Pancreas (tissue), 10 donors: ENCODE data around the gene UBE2D2. TPM values are rescaled to one million over a fixed set of nuclear protein-coding genes. Genes with fewer than 3 reads are reported as not detected.

Experiments
- ATAC-seq, 4 donors: fragments of 200-7000 bp; cut with Tn5 transposase; one replicate each; pipeline versions ENCODE4 v1.8.0 to v1.9.1; 2020; ENCODE audit warnings: mild to moderate bottlenecking in 4 of 4, moderate library complexity in 4 of 4
- DNase-seq, 6 donors: peaks; one replicate each; pipeline ENCODE4 v3.0.0-alpha.2; 2020
- FAIRE-seq: peaks from 2 replicates; lab custom pipeline; 2012; peaks lifted over from hg19 to GRCh38; lab: Jason Lieb, UNC
- H3K27ac ChIP-seq, 4 donors: fragments of 200-600 bp; sonication (generic); 1 replicate in 3 of 4; 2 replicates in 1 of 4; pipeline versions ENCODE4 v1.5.0 to v1.8.0; 2020
- H3K27me3 ChIP-seq, 4 donors: fragments of 200-600 bp; one replicate each; pipeline ENCODE4 v1.8.0; 2021
- H3K36me3 ChIP-seq, 3 donors: fragments of 200-600 bp; sonication (generic) in 1 of 3; one replicate each; pipeline versions ENCODE4 v1.5.0 to v1.8.0; 2020 to 2021
- H3K4me1 ChIP-seq, 3 donors: fragments of 200-600 bp; one replicate each; pipeline ENCODE4 v1.8.0; 2021
- H3K4me3 ChIP-seq, 4 donors: fragments of 200-600 bp; sonication (generic) in 2 of 4; one replicate each; pipeline versions ENCODE4 v1.5.0 to v1.8.0; 2020 to 2021
- H3K9me3 ChIP-seq, 4 donors: fragments of 200-600 bp; one replicate each; pipeline ENCODE4 v1.8.0; 2021
- WGBS, 2 donors: extraction: QIAGEN DNeasy Blood & Tissue Kit; methylation state at CpG; one replicate each; pipeline ENCODE4 v1.1.7; 2013; 5-methylcytosine and 5-hydroxymethylcytosine counted together
- intact Hi-C, 3 donors: fragments of 100-400 bp; cut with DNase I; formaldehyde crosslinking; loops; one replicate each; pipeline versions ENCODE4 v1.11.1 to v1.14.2; 2022
- polyA plus RNA-seq, 2 donors: library from polyadenylated mRNA; stranded (reverse); fragments of 200-250 nt; gene quantifications; one replicate each; pipeline ENCODE4 v1.2.3, GENCODE V29; 2013
- total RNA-seq, 6 donors: library from RNA; stranded (reverse); fragmentation: NEBNext Ultra II Directional in 4 of 6; extraction: Animal tissue kit (Norgen Biotek cat#: 25700) in 4 of 6; gene quantifications; one replicate each; pipeline versions ENCODE4 v1.2.1 to v1.2.4, GENCODE V29; 2021 to 2023
- TF ChIP-seq, protein P1 (sequence below), 4 donors: fragments of 200-600 bp; sonication (generic) in 3 of 4; IDR thresholded peaks; one replicate each; pipeline versions ENCODE4 v1.5.0 to v1.8.0; 2021; ENCODE audit warnings: antibody characterized with exemption in 4 of 4
- donor health status: healthy with polysubstance abuse.
- donor health status: DM: no; HTN: no; CAD: no; lungs with moderate emphysema.
- donor health status: DM: no; HTN: no; CAD: no.
- donor health status: control.
- donor health status: control.
- donor health status: Bipolar disorder and iron deficiency.
- donor health status: DM: yes; HTN: yes; CAD: no.
- donor health status: DM: no; HTN: no; CAD: no.
- donor health status: DM: no; HTN: no; CAD: no.
- donor health status: DM: yes; HTN: yes; CAD: no.

Gene UBE2D2
- total and polyA plus RNA-seq, 8 donors = 36.5 to 59.3 (median 46.5) TPM

GRCh38 chr5:139642213-139642612 lies 81.1 kb downstream of the UBE2D2 start:
- H3K36me3 ChIP-seq = no peaks in the 10 kb centered on the region
- TF ChIP-seq, protein P1, sequence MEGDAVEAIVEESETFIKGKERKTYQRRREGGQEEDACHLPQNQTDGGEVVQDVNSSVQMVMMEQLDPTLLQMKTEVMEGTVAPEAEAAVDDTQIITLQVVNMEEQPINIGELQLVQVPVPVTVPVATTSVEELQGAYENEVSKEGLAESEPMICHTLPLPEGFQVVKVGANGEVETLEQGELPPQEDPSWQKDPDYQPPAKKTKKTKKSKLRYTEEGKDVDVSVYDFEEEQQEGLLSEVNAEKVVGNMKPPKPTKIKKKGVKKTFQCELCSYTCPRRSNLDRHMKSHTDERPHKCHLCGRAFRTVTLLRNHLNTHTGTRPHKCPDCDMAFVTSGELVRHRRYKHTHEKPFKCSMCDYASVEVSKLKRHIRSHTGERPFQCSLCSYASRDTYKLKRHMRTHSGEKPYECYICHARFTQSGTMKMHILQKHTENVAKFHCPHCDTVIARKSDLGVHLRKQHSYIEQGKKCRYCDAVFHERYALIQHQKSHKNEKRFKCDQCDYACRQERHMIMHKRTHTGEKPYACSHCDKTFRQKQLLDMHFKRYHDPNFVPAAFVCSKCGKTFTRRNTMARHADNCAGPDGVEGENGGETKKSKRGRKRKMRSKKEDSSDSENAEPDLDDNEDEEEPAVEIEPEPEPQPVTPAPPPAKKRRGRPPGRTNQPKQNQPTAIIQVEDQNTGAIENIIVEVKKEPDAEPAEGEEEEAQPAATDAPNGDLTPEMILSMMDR (IDR thresholded peaks at IDR 0.05) = no peak
- intact Hi-C loops = no loop called here
- no peaks in the 10 kb centered on the region for H3K27me3 ChIP-seq
- no peak overlapping the region for H3K4me3 ChIP-seq
- WGBS, 2 donors = 54 to 55% methylated on average over 7 of the region's 7 CpGs
- peaks cover 41 to 53% (median 46%) of the 10 kb centered on the region in 3 donors for H3K4me1 ChIP-seq
- H3K9me3 ChIP-seq = no peaks in the 10 kb centered on the region
- DNase-seq (peak in 1 of 6 donors; percentile 10), ATAC-seq (no peak), FAIRE-seq (no peak)
- peak overlapping the region in 2 of 4 donors; percentile 60 to 92 for H3K27ac ChIP-seq

DNA sequence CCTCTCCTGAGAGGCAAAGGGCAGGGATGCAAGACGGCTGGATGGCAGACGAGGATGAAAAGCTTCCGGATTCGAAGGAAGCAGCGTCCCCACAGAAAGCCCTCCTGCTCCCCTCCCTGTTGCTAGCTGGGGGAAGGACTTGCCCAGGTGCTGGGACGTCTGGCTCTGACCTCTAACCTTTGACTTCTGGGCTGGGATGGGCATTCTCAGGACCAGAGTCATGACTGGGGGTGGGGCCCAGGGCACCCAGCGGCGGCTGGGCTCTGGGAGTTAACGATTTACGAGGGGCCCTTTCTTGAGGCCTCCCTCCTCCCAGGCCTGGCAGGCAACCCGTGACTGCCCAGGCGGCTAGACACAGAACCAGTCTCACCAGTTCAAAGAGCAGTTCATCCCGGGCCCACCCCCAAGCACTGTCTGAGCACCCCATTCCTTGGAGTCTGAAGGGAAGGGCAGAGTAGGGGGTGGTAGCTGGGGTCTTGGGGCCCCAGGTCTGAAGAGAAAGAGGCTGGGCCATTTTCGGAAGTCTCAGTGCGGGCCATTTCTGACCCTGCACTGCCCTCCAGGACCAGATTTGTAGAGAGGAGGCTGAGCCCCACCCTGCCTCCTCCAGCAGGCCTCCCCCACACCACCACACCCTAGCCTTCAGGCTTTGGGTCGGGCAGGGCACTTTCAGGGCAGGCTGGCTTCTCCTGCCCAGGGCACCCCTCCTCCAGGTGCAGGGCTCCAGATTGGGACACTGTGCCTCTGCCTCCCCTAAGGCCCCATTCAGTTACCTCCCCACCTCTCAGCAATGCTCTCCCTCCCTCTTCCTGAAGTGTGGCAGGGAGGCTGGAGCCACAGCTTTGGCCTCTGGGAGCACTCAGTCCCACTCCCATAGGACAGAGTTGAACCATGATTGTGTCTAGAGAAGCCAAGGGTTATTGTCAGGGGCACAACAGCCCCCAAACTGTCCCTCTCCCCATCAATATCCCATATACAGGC lies 82.0 kb downstream of the UBE2D2 start:
- H3K4me3 ChIP-seq = no peak overlapping the region
- FAIRE-seq = no peak
- WGBS, 2 donors = 13 to 17% methylated on average over 16 of the region's 16 CpGs
- H3K36me3 ChIP-seq = no peaks in the 10 kb centered on the region
- intact Hi-C loops = no loop called here
- peaks cover 41 to 57% (median 46%) of the 10 kb centered on the region in 3 donors for H3K4me1 ChIP-seq
- H3K27me3 ChIP-seq = no peaks in the 10 kb centered on the region
- ATAC-seq = peak; percentile 36 to 71 (median 63)
- peak; percentile 76 to 90 (median 84) for DNase-seq
- peak overlapping the region; percentile 60 to 92 (median 81) for H3K27ac ChIP-seq
- TF ChIP-seq, protein P1 (IDR thresholded peaks at IDR 0.05) = no peak
- no peaks in the 10 kb centered on the region for H3K9me3 ChIP-seq

DNA sequence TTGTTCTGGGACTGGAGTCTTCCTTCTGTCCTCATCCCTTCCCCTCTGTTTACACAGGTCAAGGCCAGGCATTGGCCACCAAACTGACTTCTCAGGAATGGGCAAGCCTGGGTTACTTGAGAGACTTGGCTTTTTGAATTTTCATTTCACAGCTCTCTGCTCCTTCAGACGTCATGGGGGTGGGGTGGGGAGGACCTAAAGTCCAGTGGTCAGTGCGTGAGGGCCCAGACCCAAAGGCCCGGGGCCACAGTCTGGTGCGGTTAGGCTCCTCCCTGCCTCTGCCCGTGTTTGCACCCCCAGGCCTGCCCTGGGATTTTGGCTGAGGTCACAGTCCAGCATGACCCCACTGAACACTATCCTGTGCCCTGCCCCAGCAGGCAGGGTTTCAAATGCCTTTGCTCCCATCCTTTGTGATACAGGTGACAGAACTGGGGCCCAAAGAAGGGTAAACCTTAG lies 82.9 kb downstream of the UBE2D2 start:
- Histone ChIP-seq H3K4me3 (no peak overlapping the region), H3K9me3 (no peaks in the 10 kb centered on the region), H3K36me3 (no peaks in the 10 kb centered on the region), H3K27me3 (no peaks in the 10 kb centered on the region), H3K4me1 (peaks cover 35 to 50% (median 39%) of the 10 kb centered on the region in 3 donors), H3K27ac (peak overlapping the region; percentile 60 to 92 (median 81))
- FAIRE-seq (no peak), ATAC-seq (no peak), DNase-seq (peak in 5 of 6 donors; percentile 12 to 70 (median 31))
- WGBS, 2 donors = 47 to 50% methylated on average over 5 of the region's 5 CpGs
- TF ChIP-seq, protein P1 (IDR thresholded peaks at IDR 0.05) = no peak
- intact Hi-C loops = no loop called here

DNA sequence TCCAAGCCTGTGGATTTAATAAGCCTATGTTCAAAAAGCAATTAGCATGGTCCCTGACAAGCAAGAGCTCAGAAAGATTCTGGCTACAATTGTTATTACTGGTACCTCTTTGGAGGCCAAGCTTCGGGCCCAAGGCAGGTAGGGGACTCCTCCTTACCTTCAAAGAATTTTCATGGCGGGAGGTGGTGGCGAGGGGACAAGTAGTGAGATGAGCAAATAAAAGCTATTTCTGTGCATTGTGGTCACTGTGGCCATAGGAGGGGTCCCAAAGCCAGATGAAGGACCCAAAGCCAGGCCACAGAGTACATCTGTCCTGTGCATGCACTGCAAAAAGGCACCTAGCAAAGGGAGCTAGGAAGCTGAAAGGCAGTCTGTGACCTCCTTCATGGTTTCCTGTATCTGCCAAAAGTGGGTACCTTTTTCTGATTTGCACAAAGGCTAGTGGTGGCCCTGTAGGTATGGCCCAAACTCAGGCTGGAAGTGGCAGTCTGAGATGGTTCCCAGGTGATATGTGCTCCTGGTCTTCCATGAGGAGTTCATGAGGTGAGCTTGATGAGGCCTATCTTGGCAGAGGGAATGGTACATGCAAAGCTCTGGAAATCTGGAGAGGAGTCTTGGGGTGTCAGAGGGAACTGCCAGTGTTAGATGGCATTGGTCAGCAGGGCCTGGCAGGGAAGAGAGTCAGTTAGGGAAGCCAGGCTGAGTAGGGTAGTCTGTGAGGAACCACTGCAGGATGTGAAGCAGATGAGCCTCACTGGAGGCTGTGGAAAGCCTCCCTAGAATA lies 83.7 kb downstream of the UBE2D2 start:
- peaks cover 27 to 42% (median 31%) of the 10 kb centered on the region in 3 donors for H3K4me1 ChIP-seq
- intact Hi-C loops = no loop called here
- H3K27ac ChIP-seq = peak overlapping the region in 3 of 4 donors; percentile 70 to 92 (median 92)
- WGBS, 2 donors = 85 to 88% methylated on average over 3 of the region's 3 CpGs
- DNase-seq = no peak
- FAIRE-seq = no peak
- no peaks in the 10 kb centered on the region for H3K9me3 ChIP-seq
- TF ChIP-seq, protein P1 (IDR thresholded peaks at IDR 0.05) = no peak
- no peaks in the 10 kb centered on the region for H3K36me3 ChIP-seq
- no peak for ATAC-seq
- H3K4me3 ChIP-seq = no peak overlapping the region
- no peaks in the 10 kb centered on the region for H3K27me3 ChIP-seq
